Liver (tissue), 9 donors: ENCODE results near the gene ELAC1. TPM values are rescaled to one million over a fixed set of nuclear protein-coding genes. Genes with fewer than 3 reads are reported as not detected.

Experiments
- DNase-seq: peaks from one replicate; pipeline ENCODE4 v3.0.0-alpha.2; 2017; ENCODE audit warnings: low spot score
- H3K27ac ChIP-seq, 2 donors: one replicate each; pipeline ENCODE4 v1.7.0; 2013; ENCODE audit warnings: inconsistent platforms in 2 of 2, low read length in 2 of 2, control low read depth in 1 of 2, low read depth in 1 of 2, mild to moderate bottlenecking in 1 of 2
- H3K27me3 ChIP-seq, 4 donors: one replicate each; pipeline versions ENCODE4 v1.6.1 to v1.7.0; 2013; ENCODE audit warnings: low read length in 3 of 4, inconsistent platforms in 1 of 4, mild to moderate bottlenecking in 1 of 4, moderate library complexity in 1 of 4; ENCODE audit not compliant: control insufficient read depth in 4 of 4, insufficient read depth in 4 of 4
- H3K36me3 ChIP-seq, 4 donors: one replicate each; pipeline versions ENCODE4 v1.6.1 to v1.7.0; 2013; ENCODE audit warnings: low read length in 3 of 4, mild to moderate bottlenecking in 3 of 4, low read depth in 1 of 4, moderate library complexity in 1 of 4; ENCODE audit not compliant: control insufficient read depth in 4 of 4, insufficient read depth in 3 of 4
- H3K4me1 ChIP-seq, 4 donors: one replicate each; pipeline versions ENCODE4 v1.6.1 to v1.7.0; 2013; ENCODE audit warnings: low read length in 3 of 4, mild to moderate bottlenecking in 3 of 4, moderate library complexity in 1 of 4; ENCODE audit not compliant: control insufficient read depth in 4 of 4, insufficient read depth in 4 of 4
- H3K4me3 ChIP-seq, 3 donors: one replicate each; pipeline versions ENCODE4 v1.6.1 to v1.7.0; 2013; ENCODE audit warnings: low read length in 3 of 3, control low read depth in 1 of 3, low read depth in 1 of 3, mild to moderate bottlenecking in 1 of 3
- H3K9ac ChIP-seq, 2 donors: one replicate each; pipeline ENCODE4 v1.7.0; 2013; ENCODE audit warnings: low read length in 2 of 2, mild to moderate bottlenecking in 2 of 2, moderate library complexity in 2 of 2, control low read depth in 1 of 2, low read depth in 1 of 2
- H3K9me3 ChIP-seq, 4 donors: one replicate each; pipeline versions ENCODE4 v1.6.1 to v1.7.0; 2013; ENCODE audit warnings: low read length in 3 of 4; ENCODE audit not compliant: control insufficient read depth in 4 of 4
- EGR1 ChIP-seq, 2 donors: IDR thresholded peaks; 2 replicates each; pipeline ENCODE4 v1.6.1; 2016 to 2018; ENCODE audit warnings: antibody characterized with exemption in 2 of 2, low read depth in 2 of 2
- FOXA1 ChIP-seq: IDR thresholded peaks from 2 replicates; pipeline ENCODE4 v1.6.1; 2016; ENCODE audit warnings: antibody characterized with exemption
- FOXA2 ChIP-seq: IDR thresholded peaks from 2 replicates; pipeline ENCODE4 v1.6.1; 2016; ENCODE audit warnings: antibody characterized with exemption
- GABPA ChIP-seq, 2 donors: IDR thresholded peaks in 1 of 2; conservative IDR thresholded peaks in 1 of 2; 2 replicates each; pipeline ENCODE4 v1.6.1; 2016; ENCODE audit warnings: antibody characterized with exemption in 2 of 2, mild to moderate bottlenecking in 1 of 2, moderate library complexity in 1 of 2
- HNF4A ChIP-seq, 2 donors: conservative IDR thresholded peaks; 2 replicates each; pipeline ENCODE4 v1.6.1; 2016; ENCODE audit warnings: antibody characterized with exemption in 2 of 2, mild to moderate bottlenecking in 2 of 2
- HNF4G ChIP-seq: IDR thresholded peaks from 2 replicates; pipeline ENCODE4 v1.6.1; 2016; ENCODE audit warnings: antibody characterized with exemption
- JUND ChIP-seq, 2 donors: IDR thresholded peaks; 2 replicates each; pipeline ENCODE4 v1.6.1; 2016; ENCODE audit warnings: antibody characterized with exemption in 2 of 2
- NR2F2 ChIP-seq: IDR thresholded peaks from 2 replicates; pipeline ENCODE4 v1.6.1; 2016; ENCODE audit warnings: antibody characterized with exemption
- RAD21 ChIP-seq, 2 donors: IDR thresholded peaks; 2 replicates each; pipeline ENCODE4 v1.6.1; 2016; ENCODE audit warnings: antibody characterized with exemption in 2 of 2, mild to moderate bottlenecking in 2 of 2
- RXRA ChIP-seq, 2 donors: IDR thresholded peaks; 2 replicates each; pipeline ENCODE4 v1.6.1; 2017 to 2018; ENCODE audit warnings: antibody characterized with exemption in 2 of 2, mild to moderate bottlenecking in 1 of 2
- SP1 ChIP-seq: IDR thresholded peaks from 2 replicates; pipeline ENCODE4 v1.6.1; 2018; ENCODE audit warnings: antibody characterized with exemption, mild to moderate bottlenecking
- TAF1 ChIP-seq: conservative IDR thresholded peaks from 2 replicates; pipeline ENCODE4 v1.6.1; 2016; ENCODE audit warnings: antibody characterized with exemption, mild to moderate bottlenecking
- YY1 ChIP-seq: IDR thresholded peaks from 2 replicates; pipeline ENCODE4 v1.6.1; 2016; ENCODE audit warnings: antibody characterized with exemption, mild to moderate bottlenecking
- WGBS: extraction: QIAGEN DNeasy Blood & Tissue Kit; methylation state at CpG from one replicate; pipeline ENCODE4 v1.1.7; 2013; 5-methylcytosine and 5-hydroxymethylcytosine counted together
- polyA plus RNA-seq, 2 donors: library from polyadenylated mRNA; stranded (reverse) in 1 of 2; unstranded in 1 of 2; fragments of 200-250 nt in 1 of 2; fragments of >200 nt in 1 of 2; fragmentation: Nextera tagmentation in 1 of 2; extraction: Ambion mirVana in 1 of 2; gene quantifications; one replicate each; pipeline versions ENCODE4 v1.2.1 to v1.2.3, GENCODE V29; 2013 to 2015
- total RNA-seq, 2 donors: library from RNA; depleted of rRNA; stranded (reverse); fragments of >200 nt; gene quantifications; one replicate each; pipeline ENCODE4 v1.2.3, GENCODE V29; 2014
- TF ChIP-seq, protein P1 (sequence below): fragments of 150-350 bp; IDR thresholded peaks from 2 replicates; pipeline ENCODE4 v1.5.1; 2017; ENCODE audit warnings: improper control_type of control experiment, low read depth, low read length; ENCODE audit not compliant: missing input control
- TF ChIP-seq, protein P2 (sequence below): IDR thresholded peaks from 2 replicates; pipeline ENCODE4 v1.6.1; 2016; ENCODE audit warnings: antibody characterized with exemption, mild to moderate bottlenecking
- TF ChIP-seq, protein P3 (sequence below): IDR thresholded peaks from 2 replicates; pipeline ENCODE4 v1.6.1; 2016; ENCODE audit warnings: antibody characterized with exemption
- TF ChIP-seq, protein P4 (sequence below): IDR thresholded peaks from 2 replicates; pipeline ENCODE4 v1.6.1; 2016; ENCODE audit warnings: antibody characterized with exemption
- donor health status: healthy.
- donor health status: healthy.
- donor health status: healthy.
- donor health status: healthy.
- donor health status: healthy.

ELAC1 gene
- total and polyA plus RNA-seq, 4 donors: 4.9 to 10.2 (median 7.0) TPM

DNA sequence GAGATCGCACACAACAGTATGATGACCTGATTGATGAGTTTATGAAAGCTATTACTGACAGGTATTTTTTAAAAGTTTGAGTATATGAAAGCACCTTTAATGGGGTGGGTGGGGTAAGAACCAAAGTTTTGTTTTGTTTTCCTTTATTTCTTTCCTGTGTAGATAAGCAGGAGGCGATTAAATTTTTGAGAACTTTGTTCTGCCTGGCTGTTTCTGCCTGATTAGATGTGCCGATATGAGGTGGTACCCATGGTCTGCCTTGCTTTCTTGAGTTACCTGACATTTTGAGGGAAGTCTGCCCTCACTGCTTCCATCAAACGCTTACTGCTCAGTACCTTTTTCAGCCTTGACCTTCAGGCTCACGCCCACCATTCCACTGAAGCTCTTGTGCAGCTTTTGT lies 49.7 kb upstream of the ELAC1 start:
- WGBS: 97% methylated on average over 5 of the region's 5 CpGs
- H3K4me3 ChIP-seq: no peak overlapping the region
- no peaks in the 10 kb centered on the region for H3K9me3 ChIP-seq
- H3K36me3 ChIP-seq: peaks cover 0 to 18% (median 8%) of the 10 kb centered on the region in 4 donors
- peaks cover 0 to 3% (median 0%) of the 10 kb centered on the region in 4 donors for H3K4me1 ChIP-seq
- H3K27me3 ChIP-seq: no peaks in the 10 kb centered on the region
- DNase-seq: no peak
- no peak overlapping the region for H3K27ac ChIP-seq
- TF ChIP-seq, protein P1, sequence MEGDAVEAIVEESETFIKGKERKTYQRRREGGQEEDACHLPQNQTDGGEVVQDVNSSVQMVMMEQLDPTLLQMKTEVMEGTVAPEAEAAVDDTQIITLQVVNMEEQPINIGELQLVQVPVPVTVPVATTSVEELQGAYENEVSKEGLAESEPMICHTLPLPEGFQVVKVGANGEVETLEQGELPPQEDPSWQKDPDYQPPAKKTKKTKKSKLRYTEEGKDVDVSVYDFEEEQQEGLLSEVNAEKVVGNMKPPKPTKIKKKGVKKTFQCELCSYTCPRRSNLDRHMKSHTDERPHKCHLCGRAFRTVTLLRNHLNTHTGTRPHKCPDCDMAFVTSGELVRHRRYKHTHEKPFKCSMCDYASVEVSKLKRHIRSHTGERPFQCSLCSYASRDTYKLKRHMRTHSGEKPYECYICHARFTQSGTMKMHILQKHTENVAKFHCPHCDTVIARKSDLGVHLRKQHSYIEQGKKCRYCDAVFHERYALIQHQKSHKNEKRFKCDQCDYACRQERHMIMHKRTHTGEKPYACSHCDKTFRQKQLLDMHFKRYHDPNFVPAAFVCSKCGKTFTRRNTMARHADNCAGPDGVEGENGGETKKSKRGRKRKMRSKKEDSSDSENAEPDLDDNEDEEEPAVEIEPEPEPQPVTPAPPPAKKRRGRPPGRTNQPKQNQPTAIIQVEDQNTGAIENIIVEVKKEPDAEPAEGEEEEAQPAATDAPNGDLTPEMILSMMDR: no peak
- TF ChIP-seq, protein P2, sequence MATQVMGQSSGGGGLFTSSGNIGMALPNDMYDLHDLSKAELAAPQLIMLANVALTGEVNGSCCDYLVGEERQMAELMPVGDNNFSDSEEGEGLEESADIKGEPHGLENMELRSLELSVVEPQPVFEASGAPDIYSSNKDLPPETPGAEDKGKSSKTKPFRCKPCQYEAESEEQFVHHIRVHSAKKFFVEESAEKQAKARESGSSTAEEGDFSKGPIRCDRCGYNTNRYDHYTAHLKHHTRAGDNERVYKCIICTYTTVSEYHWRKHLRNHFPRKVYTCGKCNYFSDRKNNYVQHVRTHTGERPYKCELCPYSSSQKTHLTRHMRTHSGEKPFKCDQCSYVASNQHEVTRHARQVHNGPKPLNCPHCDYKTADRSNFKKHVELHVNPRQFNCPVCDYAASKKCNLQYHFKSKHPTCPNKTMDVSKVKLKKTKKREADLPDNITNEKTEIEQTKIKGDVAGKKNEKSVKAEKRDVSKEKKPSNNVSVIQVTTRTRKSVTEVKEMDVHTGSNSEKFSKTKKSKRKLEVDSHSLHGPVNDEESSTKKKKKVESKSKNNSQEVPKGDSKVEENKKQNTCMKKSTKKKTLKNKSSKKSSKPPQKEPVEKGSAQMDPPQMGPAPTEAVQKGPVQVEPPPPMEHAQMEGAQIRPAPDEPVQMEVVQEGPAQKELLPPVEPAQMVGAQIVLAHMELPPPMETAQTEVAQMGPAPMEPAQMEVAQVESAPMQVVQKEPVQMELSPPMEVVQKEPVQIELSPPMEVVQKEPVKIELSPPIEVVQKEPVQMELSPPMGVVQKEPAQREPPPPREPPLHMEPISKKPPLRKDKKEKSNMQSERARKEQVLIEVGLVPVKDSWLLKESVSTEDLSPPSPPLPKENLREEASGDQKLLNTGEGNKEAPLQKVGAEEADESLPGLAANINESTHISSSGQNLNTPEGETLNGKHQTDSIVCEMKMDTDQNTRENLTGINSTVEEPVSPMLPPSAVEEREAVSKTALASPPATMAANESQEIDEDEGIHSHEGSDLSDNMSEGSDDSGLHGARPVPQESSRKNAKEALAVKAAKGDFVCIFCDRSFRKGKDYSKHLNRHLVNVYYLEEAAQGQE: no peak
- TF ChIP-seq, protein P3, sequence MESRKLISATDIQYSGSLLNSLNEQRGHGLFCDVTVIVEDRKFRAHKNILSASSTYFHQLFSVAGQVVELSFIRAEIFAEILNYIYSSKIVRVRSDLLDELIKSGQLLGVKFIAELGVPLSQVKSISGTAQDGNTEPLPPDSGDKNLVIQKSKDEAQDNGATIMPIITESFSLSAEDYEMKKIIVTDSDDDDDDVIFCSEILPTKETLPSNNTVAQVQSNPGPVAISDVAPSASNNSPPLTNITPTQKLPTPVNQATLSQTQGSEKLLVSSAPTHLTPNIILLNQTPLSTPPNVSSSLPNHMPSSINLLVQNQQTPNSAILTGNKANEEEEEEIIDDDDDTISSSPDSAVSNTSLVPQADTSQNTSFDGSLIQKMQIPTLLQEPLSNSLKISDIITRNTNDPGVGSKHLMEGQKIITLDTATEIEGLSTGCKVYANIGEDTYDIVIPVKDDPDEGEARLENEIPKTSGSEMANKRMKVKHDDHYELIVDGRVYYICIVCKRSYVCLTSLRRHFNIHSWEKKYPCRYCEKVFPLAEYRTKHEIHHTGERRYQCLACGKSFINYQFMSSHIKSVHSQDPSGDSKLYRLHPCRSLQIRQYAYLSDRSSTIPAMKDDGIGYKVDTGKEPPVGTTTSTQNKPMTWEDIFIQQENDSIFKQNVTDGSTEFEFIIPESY: no peak
- TF ChIP-seq HNF4G (no peak), SP1 (no peak), NR2F2 (no peak), FOXA1 (no peak), FOXA2 (no peak), JUND (IDR thresholded peaks at IDR 0.05) (no peak)
- TF ChIP-seq, protein P4, sequence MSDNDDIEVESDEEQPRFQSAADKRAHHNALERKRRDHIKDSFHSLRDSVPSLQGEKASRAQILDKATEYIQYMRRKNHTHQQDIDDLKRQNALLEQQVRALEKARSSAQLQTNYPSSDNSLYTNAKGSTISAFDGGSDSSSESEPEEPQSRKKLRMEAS: no peak
- no peak overlapping the region for H3K9ac ChIP-seq

DNA sequence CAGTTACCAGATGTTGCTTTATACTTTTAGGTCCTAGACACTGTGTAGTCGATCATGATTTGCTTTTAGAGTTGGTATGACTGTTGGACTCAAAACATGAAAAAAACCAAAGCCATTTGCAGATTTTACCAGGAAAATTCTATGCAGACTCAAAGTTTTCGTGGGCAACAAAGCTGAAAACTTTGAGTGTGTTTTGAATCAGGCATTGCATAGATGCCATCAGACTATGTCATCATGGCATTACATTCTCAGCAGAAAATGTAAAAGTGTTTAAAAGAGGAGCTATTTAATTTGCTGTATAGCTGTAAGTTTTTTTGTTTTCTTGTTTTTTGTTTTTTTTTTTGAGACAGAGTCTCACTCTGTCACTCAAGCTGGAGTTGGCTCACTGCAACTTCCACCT lies 43.5 kb upstream of the ELAC1 start:
- no peak for DNase-seq
- H3K4me1 ChIP-seq: no peaks in the 10 kb centered on the region
- H3K4me3 ChIP-seq: no peak overlapping the region
- no peaks in the 10 kb centered on the region for H3K27me3 ChIP-seq
- H3K36me3 ChIP-seq: peaks cover 0 to 32% (median 16%) of the 10 kb centered on the region in 4 donors
- no peaks in the 10 kb centered on the region for H3K9me3 ChIP-seq
- WGBS: 98% methylated on average over 2 of the region's 2 CpGs
- no peak overlapping the region for H3K27ac ChIP-seq
- no peak overlapping the region for H3K9ac ChIP-seq
- no peak for TF ChIP-seq RXRA (IDR thresholded peaks at IDR 0.05)
- no peak for TF ChIP-seq TAF1
- TF ChIP-seq RAD21 (IDR thresholded peaks at IDR 0.05): no peak
- no peak for TF ChIP-seq YY1
- no peak for TF ChIP-seq NR2F2
- TF ChIP-seq, protein P1: no peak
- TF ChIP-seq, protein P2: no peak
- no peak for TF ChIP-seq JUND (IDR thresholded peaks at IDR 0.05)
- TF ChIP-seq FOXA1: no peak
- TF ChIP-seq HNF4A (conservative IDR thresholded peaks at IDR 0.05): no peak
- no peak for TF ChIP-seq EGR1 (IDR thresholded peaks at IDR 0.05; ENCODE audit: low read depth in 2 of 2)
- TF ChIP-seq HNF4G: no peak
- TF ChIP-seq FOXA2: no peak
- TF ChIP-seq GABPA (IDR thresholded peaks at IDR 0.05 in 1 of 2, conservative IDR thresholded peaks at IDR 0.05 in 1 of 2): no peak
